ENCODE measurements around the gene PTCH1.

PTCH1 gene

DNA sequence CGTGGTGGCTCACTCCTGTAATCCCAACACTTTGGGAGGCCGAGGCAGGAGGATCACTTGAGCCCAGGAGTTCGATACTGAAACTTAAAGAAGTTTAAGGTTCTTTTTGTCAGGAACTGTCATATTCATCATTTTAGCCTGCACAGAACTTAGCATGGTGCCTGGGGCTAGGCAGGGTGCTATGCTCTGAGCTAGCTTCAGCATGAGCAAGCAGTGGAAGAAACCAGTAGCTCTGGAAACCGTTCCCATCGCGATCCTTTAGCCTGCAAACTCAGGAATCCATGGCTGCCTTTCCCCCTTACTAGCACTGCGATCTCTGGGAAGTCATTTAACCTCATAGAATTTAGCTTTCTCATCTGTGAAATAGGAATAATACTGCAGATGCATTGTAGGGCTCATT, 80.4 kb downstream of the PTCH1 start:
- DNase-seq = no peak

GRCh38 chr9:95435074-95435728, 81.6 kb downstream of the PTCH1 start:
- DNase-seq = no peak

DNA sequence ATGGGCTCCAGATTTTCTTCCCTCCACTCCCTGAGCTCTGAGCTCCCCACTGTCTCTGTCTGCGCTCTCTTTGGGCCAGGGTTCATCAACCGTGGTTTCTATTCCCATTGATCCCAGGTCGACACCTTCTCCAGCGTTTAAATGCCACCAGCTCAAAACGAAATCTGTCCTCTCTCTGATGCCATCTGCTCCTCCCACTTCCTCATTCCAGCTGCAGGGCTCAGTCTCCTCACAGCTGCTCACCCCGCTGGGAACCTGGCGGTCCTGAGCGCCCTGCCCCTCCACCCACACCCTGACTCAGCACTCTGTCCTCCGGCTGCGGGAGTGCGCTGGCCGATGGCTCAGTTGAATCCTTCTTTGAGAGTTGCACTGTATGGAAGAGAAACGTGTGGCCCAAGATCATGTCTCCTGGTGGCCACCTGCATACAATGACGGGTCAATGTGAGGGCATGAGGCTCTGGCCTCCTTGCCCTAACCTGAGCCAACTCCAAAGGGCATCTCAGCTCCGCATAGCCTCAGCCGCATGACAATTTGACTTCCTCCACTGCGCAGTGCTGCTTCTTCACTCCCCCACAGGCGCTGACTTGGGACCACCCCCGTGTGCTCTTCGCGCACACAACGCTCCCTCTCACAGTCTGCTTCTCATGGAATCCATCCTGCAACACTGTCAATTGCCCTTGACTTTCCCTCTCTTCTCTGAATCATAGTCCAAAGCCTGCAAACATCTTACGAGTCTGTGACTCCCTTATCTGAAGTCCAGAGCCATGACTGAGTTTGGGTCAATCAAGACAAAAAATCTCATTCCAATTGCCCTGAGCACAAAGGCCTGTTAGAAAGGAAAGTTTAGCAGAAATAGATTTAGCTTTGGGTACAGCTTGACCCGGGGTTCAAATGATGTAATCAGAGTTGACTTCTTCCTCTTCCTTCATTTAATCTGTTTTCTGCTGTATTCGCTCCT, 82.4 kb downstream of the PTCH1 start:
- no peak for DNase-seq

DNA sequence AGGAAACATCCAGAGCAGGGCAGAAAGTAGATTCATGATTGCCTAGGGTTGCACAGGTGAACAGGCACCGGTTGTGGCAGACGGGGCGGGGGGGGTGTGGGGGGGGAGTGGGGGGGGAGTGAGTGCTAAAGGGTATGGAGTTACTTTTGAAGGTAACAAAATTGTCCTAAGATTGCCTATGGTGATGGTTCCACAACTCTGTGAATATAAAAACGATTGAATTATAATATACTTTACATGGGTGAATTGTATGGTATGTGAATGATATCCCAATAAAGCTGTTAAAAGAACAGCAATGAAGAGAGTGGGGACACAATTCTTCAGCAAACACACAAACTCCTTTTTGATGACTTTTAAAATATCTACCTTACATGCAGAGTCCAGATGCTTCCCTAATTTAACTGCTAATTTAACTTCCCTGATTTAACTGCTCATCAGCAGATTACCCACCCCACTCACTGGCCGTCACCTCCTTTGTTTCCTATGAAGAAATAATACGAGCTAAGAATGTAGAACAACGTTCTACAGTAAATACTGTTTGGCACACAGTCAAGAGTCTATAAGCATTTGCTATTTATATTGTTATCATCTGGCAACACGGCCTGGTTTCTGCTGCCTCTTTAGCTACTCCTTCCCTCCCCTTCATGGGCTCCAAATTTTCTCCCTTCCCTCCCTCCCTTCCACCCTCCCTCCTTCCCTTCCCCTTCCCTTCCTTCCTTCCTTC, 83.5 kb downstream of the PTCH1 start:
- DNase-seq = no peak

DNA sequence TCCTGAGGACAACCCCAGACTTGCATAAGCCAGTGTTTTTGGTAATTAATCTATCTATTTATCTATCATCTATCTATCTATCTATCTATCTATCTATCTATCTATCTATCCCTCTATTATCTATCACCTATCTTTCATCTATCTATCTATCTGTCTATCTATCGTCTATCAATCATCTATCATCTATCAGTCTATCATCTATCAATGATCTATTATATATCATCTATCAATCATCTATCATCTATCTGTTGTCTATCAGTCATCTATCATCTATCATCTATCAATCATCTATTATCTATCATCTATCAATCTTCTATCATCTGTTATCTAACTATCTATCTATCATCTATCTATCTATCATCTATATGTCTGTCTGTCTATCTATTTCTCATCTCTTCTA, 85.5 kb downstream of the PTCH1 start:
- DNase-seq = no peak

DNA sequence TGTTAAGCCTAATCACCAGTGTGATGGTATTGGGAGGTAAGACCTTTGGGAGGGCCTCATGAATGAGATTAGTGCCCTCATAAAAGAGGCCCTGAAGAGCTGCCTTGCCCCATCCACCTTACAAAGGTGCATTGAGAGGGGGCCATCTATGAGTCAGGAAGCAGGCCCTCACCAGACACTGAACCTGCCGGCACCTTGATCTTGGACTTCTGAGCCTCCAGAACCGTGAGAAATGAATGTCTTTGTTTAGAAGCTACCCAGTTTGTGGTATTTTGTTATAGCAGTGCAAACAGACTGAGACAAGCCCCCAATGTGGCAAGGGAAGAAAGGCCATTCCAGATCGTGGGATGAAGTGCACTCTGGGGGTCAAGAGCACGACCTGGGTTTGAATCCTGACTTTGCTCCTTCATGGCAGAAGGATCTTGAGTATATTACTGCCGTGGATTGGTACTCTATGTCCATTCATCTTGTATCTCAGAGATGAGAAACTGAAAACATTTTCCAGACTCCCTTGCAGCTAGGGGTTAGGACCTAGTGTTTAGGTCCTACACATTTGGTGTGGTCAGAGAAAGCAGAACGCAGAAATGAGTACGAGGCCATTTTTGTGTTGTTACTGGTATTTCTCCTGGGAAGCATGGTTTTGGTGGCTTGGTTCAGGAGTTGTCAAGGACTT, 86.7 kb downstream of the PTCH1 start:
- no peak for DNase-seq

- DNase-seq = no peak
These were observed 87.7 kb downstream of the PTCH1 start for GRCh38 chr9:95429096-95429495.

- peak; percentile 22 for DNase-seq
These were observed 90.7 kb downstream of the PTCH1 start for GRCh38 chr9:95425910-95426551.

DNA sequence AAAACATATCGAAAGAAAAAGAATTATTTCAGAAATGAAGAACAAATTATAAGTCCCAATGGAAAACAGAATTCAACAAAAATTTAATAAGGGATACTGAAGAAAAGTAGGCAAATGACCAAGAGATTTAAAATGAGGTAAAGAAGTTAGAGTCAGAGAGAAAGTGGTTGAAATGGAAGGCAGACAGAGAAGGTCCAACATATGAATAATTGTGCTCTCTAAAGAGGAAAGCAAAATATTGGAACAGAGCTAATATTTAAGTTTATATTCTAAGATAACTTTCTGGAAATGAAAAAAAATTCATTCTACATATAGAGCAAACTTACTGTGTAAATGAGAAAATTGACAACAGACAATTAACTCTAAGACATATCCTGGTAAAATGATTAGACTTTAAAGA, 94.1 kb downstream of the PTCH1 start:
- DNase-seq = no peak

GRCh38 chr9:95420518-95420917, 96.3 kb downstream of the PTCH1 start:
- no peak for DNase-seq

DNA sequence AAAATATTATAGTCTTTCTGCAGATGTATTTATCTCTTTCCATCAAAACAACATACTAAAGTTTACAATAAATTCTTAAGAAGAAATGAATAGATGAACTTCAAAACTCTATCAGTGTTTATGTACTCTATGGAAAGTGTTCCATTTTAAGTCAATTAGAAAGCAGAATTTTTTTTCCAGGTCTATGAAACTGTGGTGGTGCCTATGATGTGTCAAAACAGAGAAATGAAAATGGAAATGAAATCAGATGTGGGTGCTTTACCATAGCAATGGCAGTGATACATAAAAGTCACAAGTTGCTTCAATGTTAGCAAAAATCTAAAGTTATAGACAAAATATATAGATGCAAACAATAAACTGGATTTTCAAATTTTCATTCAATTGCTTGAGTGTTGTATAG, 97.3 kb downstream of the PTCH1 start:
- DNase-seq = no peak

- DNase-seq = no peak
These were observed 101.6 kb downstream of the PTCH1 start for GRCh38 chr9:95415158-95415557.

DNA sequence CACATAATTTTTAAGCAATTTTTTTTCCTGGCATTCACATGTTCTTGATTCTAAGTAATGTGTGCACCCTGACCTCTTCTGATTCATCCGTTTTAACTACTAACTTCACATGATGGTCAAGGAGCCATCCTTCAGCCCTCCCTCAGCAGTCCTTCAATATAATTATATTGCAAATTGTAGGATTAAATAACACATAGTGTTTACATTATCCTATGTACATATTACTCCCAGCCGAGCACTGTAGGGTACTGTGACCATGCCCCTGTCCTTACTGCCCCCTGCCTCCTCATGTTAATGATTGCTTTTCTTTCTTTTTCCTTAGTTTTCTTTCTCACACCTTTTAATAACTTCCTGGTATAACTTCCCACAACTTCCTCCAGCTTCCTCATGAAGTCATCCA, 103.0 kb downstream of the PTCH1 start:
- DNase-seq = no peak

DNA sequence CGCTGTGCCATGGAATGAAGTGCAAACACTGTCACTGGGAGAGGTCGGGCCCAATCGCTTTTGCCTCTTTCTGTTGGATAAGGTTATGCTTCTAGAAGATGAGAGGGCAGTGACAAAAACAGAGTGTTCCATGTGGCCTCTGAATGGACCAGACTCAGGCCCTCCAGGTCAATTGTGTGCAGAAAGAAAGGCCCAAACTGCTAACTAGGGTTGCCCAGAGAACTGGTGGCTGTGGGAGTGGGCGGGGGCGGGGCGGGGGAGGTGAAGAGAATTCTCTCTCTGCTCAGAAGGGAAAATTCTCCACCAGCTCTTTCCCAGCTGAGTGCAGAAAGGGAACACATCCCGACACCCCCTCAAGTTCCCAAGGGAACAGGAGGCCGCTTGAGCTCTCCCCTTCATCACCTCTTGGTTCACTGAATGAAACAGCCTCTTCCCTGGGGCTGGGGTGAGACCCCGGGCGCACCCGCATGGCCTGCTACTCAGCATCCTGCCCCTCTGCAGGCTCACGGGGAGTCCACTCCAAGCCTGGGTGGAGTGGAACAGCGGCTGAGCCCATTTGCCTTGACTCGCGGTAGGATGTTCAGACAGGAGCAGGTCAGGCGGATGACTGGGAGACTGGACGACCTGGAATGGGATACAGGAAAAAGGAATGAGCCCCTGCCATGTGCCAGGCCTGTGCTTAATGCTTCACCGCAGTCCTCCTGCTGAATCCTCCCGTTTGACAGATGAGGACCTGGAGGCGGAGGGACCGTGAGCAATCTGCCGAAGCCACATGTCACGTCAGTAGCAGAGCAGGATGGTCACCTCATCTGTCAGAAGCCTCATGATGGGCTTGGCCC, 105.5 kb downstream of the PTCH1 start:
- DNase-seq = no peak

DNA sequence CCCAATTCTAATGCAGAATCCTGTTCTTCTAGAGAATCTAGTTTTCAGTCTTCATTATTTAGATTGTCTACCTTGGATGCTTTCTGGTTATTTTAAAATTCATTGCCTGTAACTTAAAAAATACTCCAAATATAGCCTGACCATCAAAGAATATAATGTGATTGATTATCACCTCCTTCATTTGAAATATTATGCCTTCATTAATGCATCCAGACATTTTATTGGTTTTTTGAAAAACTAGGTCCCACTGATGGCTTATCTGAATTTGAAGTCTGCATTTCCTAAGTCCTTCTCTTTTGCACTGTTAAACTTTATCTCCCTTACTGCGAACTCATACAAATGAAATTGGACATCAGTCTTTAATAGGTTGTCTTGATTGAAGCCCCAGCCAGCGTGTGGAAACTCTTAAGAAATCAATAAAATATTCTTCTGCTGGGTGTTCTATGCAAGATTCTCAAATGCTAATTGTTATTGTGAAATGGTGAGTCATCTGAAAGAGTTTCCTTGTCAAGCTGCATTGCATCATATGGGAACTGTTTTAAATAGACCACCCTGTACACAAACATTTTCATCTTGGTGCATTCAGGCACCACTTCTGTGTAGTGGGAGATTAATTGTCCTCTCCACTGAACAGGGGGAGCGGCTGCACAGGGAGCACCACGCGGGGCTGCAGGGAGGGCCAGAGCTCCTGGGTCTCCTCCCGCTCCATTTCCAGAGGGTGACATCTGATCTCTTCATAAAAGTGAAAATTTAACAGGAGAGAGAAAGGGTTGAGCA, 106.9 kb downstream of the PTCH1 start:
- DNase-seq = no peak

DNA sequence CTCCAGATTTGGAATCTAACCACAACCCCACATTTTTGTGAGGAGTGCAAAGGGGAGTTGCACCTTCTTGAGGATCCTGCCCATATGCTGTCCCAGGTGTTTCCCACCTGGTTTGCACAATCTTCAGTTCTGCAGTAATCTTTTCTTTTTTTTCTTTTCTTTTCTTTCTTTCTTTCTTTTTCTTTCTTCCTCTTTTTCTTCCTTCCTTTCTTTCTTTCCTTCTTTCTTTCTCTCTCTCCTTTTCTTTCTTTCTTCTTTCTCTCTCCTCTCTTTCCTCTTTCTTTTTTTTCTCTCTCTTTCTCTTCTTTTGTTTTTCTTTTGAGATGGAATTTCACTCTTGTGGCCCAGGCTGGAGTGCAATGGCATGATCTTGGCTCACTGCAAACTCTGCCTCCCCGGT, 109.2 kb downstream of the PTCH1 start:
- DNase-seq = no peak

DNA sequence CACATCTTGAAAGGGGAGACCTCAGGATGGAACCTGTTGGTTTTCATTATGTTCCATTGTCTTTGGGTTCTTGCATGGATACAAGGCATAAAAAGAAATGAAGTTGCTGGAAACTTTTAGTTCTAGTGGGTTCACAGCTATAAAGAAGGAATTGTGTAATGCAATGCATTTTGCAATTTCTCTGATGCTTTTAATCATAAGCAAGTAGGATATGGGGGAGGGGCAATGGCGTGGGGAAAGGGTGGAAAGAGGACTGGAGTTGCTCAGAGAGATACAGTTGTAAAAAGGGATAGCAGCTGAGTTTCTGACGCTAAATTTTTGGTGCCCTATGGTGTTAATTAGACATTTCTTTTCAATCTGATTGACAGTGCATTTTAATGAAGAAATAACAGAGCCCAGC, 110.7 kb downstream of the PTCH1 start:
- DNase-seq = no peak

GRCh38 chr9:95399261-95399660, 117.5 kb downstream of the PTCH1 start:
- DNase-seq = no peak

Data from NCI-H2029 (cell line).